DOHH2 (cell line): ENCODE results near the gene LAMA2.

ENCODE experiments used
- H3F3A ChIP-seq: fragments of 200-600 bp; sonication (generic), shearing (Covaris generic); 2 replicates; pipeline ENCODE4 v1.6.0; 2016; ENCODE audit warnings: antibody characterized with exemption, mild to moderate bottlenecking; ENCODE audit not compliant: control insufficient read depth, insufficient read depth
- H3K27ac ChIP-seq: fragments of 200-600 bp; sonication (generic); 2 replicates; pipeline ENCODE4 v1.5.1; 2014; ENCODE audit warnings: low read depth, mild to moderate bottlenecking, low read length, moderate library complexity
- H3K27me3 ChIP-seq: fragments of 200-600 bp; sonication (generic); 2 replicates; pipeline ENCODE4 v1.6.1; 2014; ENCODE audit warnings: mild to moderate bottlenecking, low read length, mixed read lengths; ENCODE audit not compliant: control insufficient read depth
- H3K36me3 ChIP-seq: fragments of 200-600 bp; sonication (generic); 2 replicates; pipeline ENCODE4 v1.6.1; 2014; ENCODE audit warnings: mild to moderate bottlenecking, low read length, moderate library complexity, mixed read lengths; ENCODE audit not compliant: control insufficient read depth
- H3K4me1 ChIP-seq: fragments of 200-600 bp; sonication (generic); 2 replicates; pipeline ENCODE4 v1.6.1; 2014; ENCODE audit warnings: mild to moderate bottlenecking, low read length, mixed read lengths; ENCODE audit not compliant: control insufficient read depth
- H3K4me2 ChIP-seq: fragments of 200-600 bp; sonication (generic); 2 replicates; pipeline ENCODE4 v1.6.0; 2014; ENCODE audit warnings: mild to moderate bottlenecking, low read length, moderate library complexity
- H3K4me3 ChIP-seq: fragments of 200-600 bp; sonication (generic); 2 replicates; pipeline ENCODE4 v1.5.1; 2014; ENCODE audit warnings: mild to moderate bottlenecking, low read length, mixed read lengths
- H3K79me2 ChIP-seq: fragments of 200-600 bp; sonication (generic); 2 replicates; pipeline ENCODE4 v1.6.1; 2014; ENCODE audit warnings: mild to moderate bottlenecking, low read length, mixed read lengths; ENCODE audit not compliant: control insufficient read depth
- H3K9me2 ChIP-seq: fragments of 200-600 bp; sonication (generic); replicated peaks from 2 replicates; pipeline ENCODE4 v1.6.1; 2014; ENCODE audit warnings: mild to moderate bottlenecking, low read length, mixed read lengths; ENCODE audit not compliant: control insufficient read depth
- H3K9me3 ChIP-seq: fragments of 200-600 bp; sonication (generic); 2 replicates; pipeline ENCODE4 v1.6.1; 2014; ENCODE audit warnings: antibody characterized with exemption, low read length, mixed read lengths; ENCODE audit not compliant: control insufficient read depth, insufficient read depth
- H4K20me1 ChIP-seq: fragments of 200-600 bp; sonication (generic); 2 replicates; pipeline ENCODE4 v1.6.0; 2014; ENCODE audit warnings: low read depth, mild to moderate bottlenecking, antibody characterized with exemption, low read length, moderate library complexity; ENCODE audit not compliant: control insufficient read depth, insufficient read depth
- EZH2phosphoT487 ChIP-seq: fragments of 200-600 bp; sonication (generic); IDR thresholded peaks from 2 replicates; pipeline ENCODE4 v1.6.1; 2017; ENCODE audit warnings: borderline replicate concordance, mild to moderate bottlenecking, antibody characterized with exemption, low read length, moderate library complexity, mixed read lengths
- TF ChIP-seq, protein P1 (sequence below): fragments of 200-600 bp; sonication (generic); IDR thresholded peaks from one replicate; pipeline ENCODE4 v1.5.1; 2014; ENCODE audit warnings: antibody characterized with exemption, mild to moderate bottlenecking, low read depth, low read length; ENCODE audit not compliant: poor library complexity, severe bottlenecking

LAMA2 gene

DNA sequence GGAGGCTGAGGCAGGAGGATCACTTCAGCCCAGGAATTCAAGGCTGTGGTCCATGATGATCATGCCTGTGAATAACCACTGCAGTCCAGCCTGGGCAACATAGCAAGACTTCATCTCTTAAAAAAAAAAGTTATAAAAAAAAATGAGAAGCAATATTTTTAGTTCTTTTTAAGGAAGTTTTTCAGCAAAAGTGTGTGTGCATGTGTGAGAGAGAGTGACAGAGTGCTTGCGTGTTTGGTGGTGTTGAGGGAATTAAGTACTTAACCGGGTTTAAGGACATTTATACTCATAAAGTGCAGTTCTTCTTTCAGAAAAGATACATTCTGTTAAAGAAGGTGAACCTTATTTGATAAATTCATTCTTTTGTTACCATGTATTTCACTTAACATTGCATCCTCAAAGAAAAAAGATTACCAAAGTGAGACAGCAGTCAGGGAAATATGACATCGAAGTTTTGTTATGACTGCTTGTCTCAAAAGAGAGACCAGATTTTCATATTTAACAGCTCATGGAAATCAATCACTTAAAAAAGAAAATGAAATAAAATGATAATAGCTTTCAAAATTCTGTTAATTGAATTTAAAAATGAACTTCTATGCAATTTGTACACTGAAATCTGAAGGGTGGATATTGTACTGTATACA lies 572.3 kb downstream of the LAMA2 start:
- TF ChIP-seq EZH2phosphoT487: no peak
- TF ChIP-seq, protein P1, sequence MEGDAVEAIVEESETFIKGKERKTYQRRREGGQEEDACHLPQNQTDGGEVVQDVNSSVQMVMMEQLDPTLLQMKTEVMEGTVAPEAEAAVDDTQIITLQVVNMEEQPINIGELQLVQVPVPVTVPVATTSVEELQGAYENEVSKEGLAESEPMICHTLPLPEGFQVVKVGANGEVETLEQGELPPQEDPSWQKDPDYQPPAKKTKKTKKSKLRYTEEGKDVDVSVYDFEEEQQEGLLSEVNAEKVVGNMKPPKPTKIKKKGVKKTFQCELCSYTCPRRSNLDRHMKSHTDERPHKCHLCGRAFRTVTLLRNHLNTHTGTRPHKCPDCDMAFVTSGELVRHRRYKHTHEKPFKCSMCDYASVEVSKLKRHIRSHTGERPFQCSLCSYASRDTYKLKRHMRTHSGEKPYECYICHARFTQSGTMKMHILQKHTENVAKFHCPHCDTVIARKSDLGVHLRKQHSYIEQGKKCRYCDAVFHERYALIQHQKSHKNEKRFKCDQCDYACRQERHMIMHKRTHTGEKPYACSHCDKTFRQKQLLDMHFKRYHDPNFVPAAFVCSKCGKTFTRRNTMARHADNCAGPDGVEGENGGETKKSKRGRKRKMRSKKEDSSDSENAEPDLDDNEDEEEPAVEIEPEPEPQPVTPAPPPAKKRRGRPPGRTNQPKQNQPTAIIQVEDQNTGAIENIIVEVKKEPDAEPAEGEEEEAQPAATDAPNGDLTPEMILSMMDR: no peak
- no peaks in the 10 kb centered on the region for H3F3A ChIP-seq
- no peak overlapping the region for H3K4me2 ChIP-seq
- no peaks in the 10 kb centered on the region for H3K27me3 ChIP-seq
- no peaks in the 10 kb centered on the region for H3K36me3 ChIP-seq
- no peaks in the 10 kb centered on the region for H3K9me3 ChIP-seq
- H3K4me1 ChIP-seq: no peaks in the 10 kb centered on the region
- no peak overlapping the region for H3K4me3 ChIP-seq
- H3K79me2 ChIP-seq: no peaks in the 10 kb centered on the region
- H4K20me1 ChIP-seq: no peaks in the 10 kb centered on the region
- H3K9me2 ChIP-seq: no peaks in the 10 kb centered on the region
- no peak overlapping the region for H3K27ac ChIP-seq

DNA sequence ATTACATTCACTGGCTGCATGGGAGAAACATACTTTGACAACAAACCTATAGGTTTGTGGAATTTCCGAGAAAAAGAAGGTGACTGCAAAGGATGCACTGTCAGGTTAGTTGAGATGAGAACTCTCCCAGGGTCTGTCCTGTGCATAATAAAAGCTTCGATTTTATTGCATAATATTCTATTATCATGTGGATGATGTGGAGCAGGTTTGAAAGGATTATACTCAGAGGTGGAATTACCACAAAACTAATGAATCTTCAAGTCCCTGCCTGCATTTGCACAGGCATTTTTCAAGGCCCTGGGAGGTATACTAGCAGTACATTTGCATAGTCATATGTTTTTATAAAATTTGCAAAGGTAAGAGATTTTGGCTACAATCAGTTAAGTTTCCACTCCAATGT lies 577.3 kb downstream of the LAMA2 start:
- Histone ChIP-seq H4K20me1 (no peaks in the 10 kb centered on the region), H3K4me3 (no peak overlapping the region), H3K36me3 (no peaks in the 10 kb centered on the region), H3K9me3 (no peaks in the 10 kb centered on the region), H3K4me1 (no peaks in the 10 kb centered on the region), H3K27me3 (no peaks in the 10 kb centered on the region), H3K79me2 (no peaks in the 10 kb centered on the region), H3F3A (no peaks in the 10 kb centered on the region), H3K27ac (no peak overlapping the region), H3K9me2 (no peaks in the 10 kb centered on the region), H3K4me2 (no peak overlapping the region)
- TF ChIP-seq, protein P1: no peak
- no peak for TF ChIP-seq EZH2phosphoT487

DNA sequence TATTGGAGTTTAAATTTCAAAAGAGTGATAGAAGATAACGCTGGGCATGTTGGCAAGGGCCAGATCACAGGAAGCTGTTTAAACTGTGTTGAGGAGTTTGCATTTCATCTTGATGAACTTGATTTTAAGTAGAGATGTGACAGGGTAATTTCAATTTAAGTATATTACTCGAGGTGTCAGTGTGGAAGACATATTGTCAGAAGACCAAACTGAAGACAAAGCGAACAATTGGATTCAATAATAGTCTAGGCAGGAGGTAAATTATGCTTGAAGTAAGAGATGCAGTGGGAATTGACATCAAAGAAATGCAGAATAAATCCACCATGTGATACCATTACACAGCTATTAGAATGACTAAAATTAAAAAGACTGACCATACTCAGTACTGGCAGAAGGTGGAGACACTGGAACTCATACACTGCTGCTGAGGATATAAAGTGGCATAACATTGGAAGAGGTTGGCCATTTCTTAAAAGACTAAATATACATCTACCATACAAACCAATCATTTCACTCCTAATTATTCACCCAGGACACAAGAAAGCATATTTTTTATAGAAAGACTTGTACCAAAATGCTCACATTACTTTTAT lies 586.2 kb downstream of the LAMA2 start:
- Histone ChIP-seq H3K9me2 (no peaks in the 10 kb centered on the region), H3K4me3 (no peak overlapping the region), H3K79me2 (no peaks in the 10 kb centered on the region), H3K27me3 (no peaks in the 10 kb centered on the region; the same call in 1 of the 2 replicates), H3K4me1 (no peaks in the 10 kb centered on the region), H4K20me1 (no peaks in the 10 kb centered on the region), H3K36me3 (no peaks in the 10 kb centered on the region), H3K27ac (no peak overlapping the region), H3F3A (no peaks in the 10 kb centered on the region), H3K4me2 (no peak overlapping the region), H3K9me3 (no peaks in the 10 kb centered on the region)
- TF ChIP-seq, protein P1: no peak
- TF ChIP-seq EZH2phosphoT487: no peak
